HepG2 (cell line): Measurements from ENCODE around the gene PLEKHG2. TPM values are rescaled to one million over a fixed set of nuclear protein-coding genes. Genes with fewer than 3 reads are reported as not detected.

ENCODE experiments used
- ATAC-seq: fragments of 200-7000 bp; cut with Tn5 transposase; 3 replicates; pipeline ENCODE4 v1.9.1; 2020; ENCODE audit warnings: mild to moderate bottlenecking, moderate library complexity
- BruUV-seq: library from RNA; stranded (reverse); fragments of 400-500 nt; replicated peaks from 2 replicates; lab custom pipeline; 2021; lab: Mats Ljungman, UMichigan
- CTCF ChIA-PET: fragments of 300-600 bp; formaldehyde crosslinking; extraction: SDS; loops from one replicate; lab custom pipeline; 2021; ENCODE audit warnings: low total read pairs, inconsistent platforms, low intra/inter-chr PET ratio; lab: Yijun Ruan, JAX
- POLR2A ChIA-PET: fragments of 350-600 bp; sonication (Branson Sonifier 250); formaldehyde crosslinking; loops from one replicate; lab custom pipeline; 2020; ENCODE audit warnings: antibody characterized with exemption, inconsistent platforms; lab: Yijun Ruan, JAX
- DNase-seq: peaks from one replicate; pipeline ENCODE4 v3.0.0-alpha.2; 2015; ENCODE audit warnings: low spot score
- FAIRE-seq: peaks from 3 replicates; lab custom pipeline; 2011; peaks lifted over from hg19 to GRCh38; lab: Jason Lieb, UNC
- H2AFZ ChIP-seq: one replicate; pipeline ENCODE4 v1.6.1; 2011; ENCODE audit warnings: low read length, inconsistent platforms
- H3K27ac ChIP-seq: fragments of 300-600 bp; 3 replicates; pipeline ENCODE4 v1.8.0; 2011; ENCODE audit warnings: mixed run types, mild to moderate bottlenecking, mixed read lengths, low read length, inconsistent platforms; ENCODE audit not compliant: insufficient read depth; ENCODE audit errors: extremely low read length
- H3K27me3 ChIP-seq, 2 experiments: fragments of 200-600 bp in 1 of 2; 2 replicates in 1 of 2; 3 replicates in 1 of 2; pipeline versions ENCODE4 v1.6.0 to v1.8.0; 2011; ENCODE audit warnings: low read length in 2 of 2, mild to moderate bottlenecking in 2 of 2, moderate library complexity in 2 of 2, inconsistent platforms in 1 of 2; ENCODE audit not compliant: insufficient read depth in 2 of 2, control insufficient read depth in 1 of 2
- H3K36me3 ChIP-seq, 2 experiments: fragments of 200-600 bp in 1 of 2; replicated peaks in 1 of 2; 2 replicates in 1 of 2; 3 replicates in 1 of 2; pipeline versions ENCODE4 v1.5.1 to v1.8.0; 2011; ENCODE audit warnings: low read length in 2 of 2, inconsistent platforms in 1 of 2; ENCODE audit not compliant: insufficient read depth in 2 of 2, control insufficient read depth in 1 of 2
- H3K4me1 ChIP-seq: 2 replicates; pipeline ENCODE4 v1.5.1; 2012; ENCODE audit warnings: low read length, inconsistent platforms; ENCODE audit not compliant: insufficient read depth
- H3K4me2 ChIP-seq: 2 replicates; pipeline ENCODE4 v1.6.0; 2011; ENCODE audit warnings: low read depth, low read length, inconsistent platforms
- H3K4me3 ChIP-seq, 3 experiments: fragments of 200-600 bp in 1 of 3; sonication (generic), shearing (Covaris generic) in 1 of 3; replicated peaks in 1 of 3; 2 replicates each; pipeline ENCODE4 v1.5.1; 2011 to 2016; ENCODE audit warnings: low read length in 3 of 3, inconsistent platforms in 2 of 3, low read depth in 2 of 3, mild to moderate bottlenecking in 2 of 3, control low read depth in 1 of 3, mixed read lengths in 1 of 3; ENCODE audit not compliant: insufficient read depth in 1 of 3
- H3K79me2 ChIP-seq: one replicate; pipeline ENCODE4 v1.6.1; 2011; ENCODE audit warnings: low read length, inconsistent platforms; ENCODE audit not compliant: insufficient read depth
- H3K9ac ChIP-seq: 2 replicates; pipeline ENCODE4 v1.6.0; 2011; ENCODE audit warnings: mild to moderate bottlenecking, low read depth, low read length, inconsistent platforms; ENCODE audit not compliant: insufficient read depth
- H3K9me3 ChIP-seq: 2 replicates; pipeline ENCODE4 v1.5.1; 2012; ENCODE audit warnings: mild to moderate bottlenecking, low read length
- H4K20me1 ChIP-seq: 2 replicates; pipeline ENCODE4 v1.6.0; 2011; ENCODE audit warnings: inconsistent platforms, mild to moderate bottlenecking, low read length, moderate library complexity; ENCODE audit not compliant: insufficient read depth
- AGO2 ChIP-seq: fragments of 200-400 bp; formaldehyde crosslinking; optimal IDR thresholded peaks from 2 replicates; pipeline ENCODE3; 2017; ENCODE audit warnings: mild to moderate bottlenecking, low read depth, low read length, moderate library complexity
- GMEB1 ChIP-seq: sonication (generic); formaldehyde crosslinking; IDR thresholded peaks from 2 replicates; pipeline ENCODE4 v1.5.1; 2020; ENCODE audit warnings: missing genetic modification reagents, mild to moderate bottlenecking, borderline replicate concordance
- PHF21A ChIP-seq: sonication (generic); formaldehyde crosslinking; IDR thresholded peaks from 2 replicates; pipeline ENCODE4 v1.5.0; 2020; ENCODE audit warnings: mild to moderate bottlenecking, missing genetic modification reagents
- RFXAP ChIP-seq: sonication (generic); formaldehyde crosslinking; IDR thresholded peaks from 2 replicates; pipeline ENCODE4 v1.4.0; 2020; ENCODE audit warnings: missing genetic modification reagents, borderline replicate concordance
- USF2 ChIP-seq, 2 experiments: sonication (generic) in 1 of 2; formaldehyde crosslinking in 1 of 2; IDR thresholded peaks; 2 replicates each; pipeline versions ENCODE4 v1.5.1 to v1.6.1; 2011 to 2020; ENCODE audit warnings: borderline replicate concordance in 1 of 2, low read depth in 1 of 2, low read length in 1 of 2, mild to moderate bottlenecking in 1 of 2, missing genetic modification reagents in 1 of 2, moderate library complexity in 1 of 2
- ZNF10 ChIP-seq: sonication (generic); formaldehyde crosslinking; IDR thresholded peaks from 2 replicates; pipeline ENCODE4 v1.4.0; 2020; ENCODE audit warnings: mild to moderate bottlenecking, low read depth, missing genetic modification reagents, borderline replicate concordance
- ZNF136 ChIP-seq: sonication (generic); formaldehyde crosslinking; IDR thresholded peaks from 2 replicates; pipeline ENCODE4 v1.8.1; 2022; ENCODE audit warnings: low read depth, mild to moderate bottlenecking, moderate library complexity, missing genetic modification reagents
- ZNF143 ChIP-seq: sonication (generic); formaldehyde crosslinking; IDR thresholded peaks from 2 replicates; pipeline ENCODE4 v1.4.0; 2020; ENCODE audit warnings: missing genetic modification reagents
- WGBS: methylation state at CpG from one replicate; pipeline ENCODE4 v1.1.6; 2017; ENCODE audit warnings: low lambda C conversion rate; 5-methylcytosine and 5-hydroxymethylcytosine counted together
- in situ Hi-C: cut with HindIII; loops from 2 replicates; pipeline ENCODE4 v1.10.0; 2017; ENCODE audit warnings: low pct_unique_long_range_greater_than_20kb; ENCODE audit not compliant: extremely low pct_ligation_motif_present
- intact Hi-C: fragments of 100-400 bp; cut with micrococcal nuclease; formaldehyde crosslinking; loops from one replicate; pipeline ENCODE4 v1.10.0; 2022; ENCODE audit not compliant: unreplicated experiment
- polyA plus RNA-seq, 8 experiments: library from polyadenylated mRNA; depleted of rRNA in 3 of 8; stranded (reverse) in 7 of 8; unstranded in 1 of 8; fragments of >200 nt; fragmentation: Illumina TruSeq in 4 of 8; extraction: Trizol in 4 of 8; gene quantifications; 2 replicates each; pipeline versions ENCODE4 v1.2.1 to v1.2.3, GENCODE V29; 2011 to 2016; ENCODE audit warnings: low read depth in 4 of 8, missing spikeins in 1 of 8, mixed read lengths in 1 of 8; ENCODE audit not compliant: insufficient read depth in 1 of 8
- total RNA-seq, 5 experiments: library from RNA; depleted of rRNA; stranded (reverse); fragments of >200 nt; fragmentation: Illumina TruSeq; extraction: Trizol; gene quantifications; 2 replicates each; pipeline ENCODE4 v1.2.3, GENCODE V29; 2016; ENCODE audit warnings: low read depth in 1 of 5

PLEKHG2 gene
- total and polyA plus RNA-seq, 2 of the 13 experiments (the other 11 are each of a cell fraction or from before 2014, with no cell fraction given), result 3.6 to 6.8 TPM

- no peak for TF ChIP-seq ZNF143
Measured at GRCh38 chr19:39469036-39469435, 56.6 kb downstream of the PLEKHG2 start (continued).

- H3K9me3 ChIP-seq, result no peaks in the 10 kb centered on the region
- no peak overlapping the region for H3K9ac ChIP-seq
- H3K4me2 ChIP-seq, result no peak overlapping the region
- intact Hi-C loops, result no loop called here
- H2AFZ ChIP-seq, result no peak overlapping the region
- 95% methylated on average over 5 of the region's 6 CpGs for WGBS
- ChIA-PET POLR2A (no interaction called here), CTCF (no interaction called here)
- no peaks in the 10 kb centered on the region for H3K4me1 ChIP-seq
- in situ Hi-C loops, result no loop called here
- no TSS peak for BruUV-seq
- DNase-seq (no peak), FAIRE-seq (no peak), ATAC-seq (no peak)
- peaks cover 61 to 96% of the 10 kb centered on the region in 2 experiments for H3K36me3 ChIP-seq
- H4K20me1 ChIP-seq, result no peaks in the 10 kb centered on the region
- TF ChIP-seq AGO2 (peak; percentile 31), ZNF136 (CRISPR knock-in tag) (no peak), RFXAP (CRISPR knock-in tag) (no peak), PHF21A (CRISPR knock-in tag) (no peak), ZNF10 (no peak), GMEB1 (CRISPR knock-in tag) (no peak), USF2 (IDR thresholded peaks at IDR 0.05; ENCODE audit: low read depth, low read length) (no peak), USF2 (CRISPR knock-in tag; IDR thresholded peaks at IDR 0.05; ENCODE audit: borderline replicate concordance) (no peak)
- H3K4me3 ChIP-seq, result no peak overlapping the region
- H3K27me3 ChIP-seq, result no peaks in the 10 kb centered on the region
- H3K27ac ChIP-seq, result no peak overlapping the region
- H3K79me2 ChIP-seq, result no peaks in the 10 kb centered on the region
Measured at GRCh38 chr19:39469567-39469966, 57.1 kb downstream of the PLEKHG2 start.
